GM15510 (cell line): ENCODE data around the gene OR51V1.

ENCODE experiments used
- POLR2A ChIP-seq: IDR thresholded peaks from 3 replicates; pipeline ENCODE4 v1.6.1; 2011; ENCODE audit warnings: borderline replicate concordance; ENCODE audit not compliant: insufficient read length; ENCODE audit errors: extremely low read depth

Gene OR51V1

GRCh38 chr11:5153574-5154431, 46.7 kb downstream of the OR51V1 start:
- no peak for TF ChIP-seq POLR2A

GRCh38 chr11:5151713-5152153, 48.7 kb downstream of the OR51V1 start:
- TF ChIP-seq POLR2A, result no peak
